ENCODE results near the gene ZC3H18. TPM values are rescaled to one million over a fixed set of nuclear protein-coding genes. Genes with fewer than 3 reads are reported as not detected.

The ZC3H18 gene
- 48.7 TPM for polyA plus RNA-seq (2013, experiment 1 of 2)
- polyA plus RNA-seq (2013, experiment 2 of 2) = 49.9 TPM

DNA sequence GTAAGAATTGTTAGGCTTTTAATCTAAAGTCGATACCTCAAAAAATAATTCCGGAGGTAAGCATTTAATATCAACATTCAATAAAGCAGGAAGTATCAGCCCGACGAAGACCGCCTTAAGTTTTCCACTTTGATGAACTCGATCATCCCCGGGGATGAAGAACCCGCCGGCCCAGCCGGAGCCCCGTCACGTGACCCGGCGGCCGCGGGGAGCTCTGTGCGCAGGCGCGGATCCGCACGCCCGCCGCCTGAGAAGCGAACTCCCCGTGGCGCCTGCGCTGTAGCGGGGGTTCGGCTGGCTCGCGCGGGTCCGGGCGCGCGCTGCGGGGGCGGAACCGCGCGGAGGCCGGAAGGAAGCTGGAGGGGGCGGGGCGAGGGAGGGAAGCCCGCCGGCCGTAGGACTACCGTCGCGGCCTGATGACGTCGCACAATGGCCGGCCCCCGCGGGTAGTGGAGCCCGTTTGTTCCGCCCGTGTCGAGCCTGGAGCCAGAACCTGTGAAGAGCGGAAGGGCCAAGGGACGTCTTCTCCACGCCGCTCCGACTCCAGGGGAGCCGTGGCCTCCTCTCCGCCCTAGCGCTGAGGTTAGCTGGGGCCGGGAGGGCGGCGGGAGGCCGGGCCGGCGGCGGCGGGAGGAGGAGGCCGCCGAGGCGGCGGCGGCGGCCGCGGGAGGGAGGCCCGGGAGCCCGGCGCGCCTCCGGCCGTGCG is at the start of gene ZC3H18:
Gene ZC3H18 (plus strand): TSS at position 419 of the 706 bp plus-strand sequence. CDS start 6,721 bp downstream, outside the sequence.
- peak within 1 kb of the TSS; percentile 96 for H2AFZ ChIP-seq (ENCODE audit: low read length)
- no peak within 1 kb of the TSS for H2AK5ac ChIP-seq (ENCODE audit: low read depth, low read length)
- H2BK5ac ChIP-seq (ENCODE audit: low read length) = peak within 1 kb of the TSS; percentile 88
- H3K4me2 ChIP-seq (ENCODE audit: insufficient read depth, low read length, poor library complexity, severe bottlenecking) = peak within 1 kb of the TSS; percentile 97
- H4K91ac ChIP-seq (ENCODE audit: low read depth, low read length, poor library complexity) = no peak within 1 kb of the TSS
- peak; percentile 98 for DNase-seq (ENCODE audit: low spot score)
- peak within 1 kb of the TSS; percentile 98 for H3K23ac ChIP-seq (ENCODE audit: low read depth, low read length, poor library complexity)
- H2BK15ac ChIP-seq (ENCODE audit: low read length) = no peak within 1 kb of the TSS
- H4K8ac ChIP-seq (ENCODE audit: low read depth, low read length) = peak within 1 kb of the TSS; percentile 89
- no peak within 1 kb of the TSS for H3K27ac ChIP-seq (replicated peaks; ENCODE audit: low read length)
- H3K4me3 ChIP-seq (ENCODE audit: low read length in 2 of 2) = peak within 1 kb of the TSS; percentile 94 to 98
- peaks cover 0 to 3% of the 10 kb centered on the region in 2 donors for H3K9me3 ChIP-seq (replicated peaks in 1 of 2; ENCODE audit: control insufficient read depth in 2 of 2, insufficient read depth in 1 of 2, low read depth in 1 of 2, low read length in 2 of 2)
- peak within 1 kb of the TSS; percentile 28 for H3K14ac ChIP-seq (ENCODE audit: low read length)
- H3K18ac ChIP-seq (ENCODE audit: low read length) = peak within 1 kb of the TSS; percentile 94
- no peak within 1 kb of the TSS for H3K4ac ChIP-seq (ENCODE audit: low read length)
- no peak within 1 kb of the TSS for H2BK12ac ChIP-seq (ENCODE audit: low read length)
- no peaks in the 10 kb centered on the region for H3K27me3 ChIP-seq (ENCODE audit: control insufficient read depth in 3 of 3, insufficient read depth in 3 of 3, low read depth in 1 of 3, low read length in 3 of 3)
- WGBS, 2 donors (ENCODE audit: extremely low coverage in 2 of 2, insufficient read length in 2 of 2, insufficient replicate concordance in 1 of 2) = no CpG with 5 or more reads among the region's 90 CpGs
- H3K79me1 ChIP-seq (ENCODE audit: low read depth, low read length) = peaks cover 14% of the 10 kb centered on the region
- H3K36me3 ChIP-seq (replicated peaks in 1 of 2; ENCODE audit: control insufficient read depth in 2 of 2, insufficient read depth in 2 of 2, low read length in 2 of 2) = peaks cover 9 to 33% of the 10 kb centered on the region in 2 donors
- H3K9ac ChIP-seq (ENCODE audit: low read depth, low read length, poor library complexity) = peak within 1 kb of the TSS; percentile 99
- H2BK120ac ChIP-seq (ENCODE audit: low read depth, low read length) = no peak within 1 kb of the TSS
- H3K4me1 ChIP-seq (ENCODE audit: control insufficient read depth in 2 of 2, insufficient read depth in 1 of 2, low read depth in 1 of 2, low read length in 2 of 2) = peaks cover 5 to 9% of the 10 kb centered on the region in 2 donors

DNA sequence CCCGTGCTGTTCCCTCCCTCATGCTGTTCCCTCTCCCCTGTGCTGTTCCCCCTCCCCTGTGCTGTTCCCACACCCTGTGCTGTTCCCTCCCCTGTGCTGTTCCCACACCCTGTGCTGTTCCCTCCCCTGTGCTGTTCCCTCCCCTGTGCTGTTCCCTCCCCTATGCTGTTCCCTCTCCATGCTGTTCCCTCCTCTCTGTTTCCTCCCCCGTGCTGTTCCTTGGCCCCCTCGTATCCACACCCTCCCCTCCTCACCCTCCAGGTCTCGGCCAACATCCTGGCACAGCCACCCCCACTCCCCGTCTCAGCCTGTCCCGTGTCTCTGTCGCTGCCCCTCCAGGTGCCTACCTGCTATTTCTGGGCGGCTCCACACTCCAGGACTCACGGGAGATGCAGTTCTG is 48.5 kb upstream of the ZC3H18 start:
- Histone ChIP-seq H2BK12ac (ENCODE audit: low read length) (no peak overlapping the region), H3K9me3 (replicated peaks in 1 of 2; ENCODE audit: control insufficient read depth in 2 of 2, insufficient read depth in 1 of 2, low read depth in 1 of 2, low read length in 2 of 2) (no peaks in the 10 kb centered on the region), H4K8ac (ENCODE audit: low read depth, low read length) (no peak overlapping the region), H4K91ac (ENCODE audit: low read depth, low read length, poor library complexity) (no peak overlapping the region), H2BK15ac (ENCODE audit: low read length) (no peak overlapping the region), H3K27me3 (ENCODE audit: control insufficient read depth in 3 of 3, insufficient read depth in 3 of 3, low read depth in 1 of 3, low read length in 3 of 3) (no peaks in the 10 kb centered on the region), H3K36me3 (replicated peaks in 1 of 2; ENCODE audit: control insufficient read depth in 2 of 2, insufficient read depth in 2 of 2, low read length in 2 of 2) (no peaks in the 10 kb centered on the region), H3K79me1 (ENCODE audit: low read depth, low read length) (peaks cover 2% of the 10 kb centered on the region), H3K14ac (ENCODE audit: low read length) (peak overlapping the region; percentile 17), H3K23ac (ENCODE audit: low read depth, low read length, poor library complexity) (peak overlapping the region; percentile 97), H2BK5ac (ENCODE audit: low read length) (no peak overlapping the region), H3K4me1 (ENCODE audit: control insufficient read depth in 2 of 2, insufficient read depth in 1 of 2, low read depth in 1 of 2, low read length in 2 of 2) (peaks cover 5 to 14% of the 10 kb centered on the region in 2 donors), H3K18ac (ENCODE audit: low read length) (peak overlapping the region; percentile 2), H3K4me2 (ENCODE audit: insufficient read depth, low read length, poor library complexity, severe bottlenecking) (peak overlapping the region; percentile 11), H2AK5ac (ENCODE audit: low read depth, low read length) (peak overlapping the region; percentile 89), H3K4me3 (ENCODE audit: low read length in 2 of 2) (peak overlapping the region in 1 of 2 donors; percentile 0), H3K4ac (ENCODE audit: low read length) (no peak overlapping the region), H3K9ac (ENCODE audit: low read depth, low read length, poor library complexity) (peak overlapping the region; percentile 53), H2AFZ (ENCODE audit: low read length) (no peak overlapping the region), H3K27ac (replicated peaks; ENCODE audit: low read length) (no peak overlapping the region), H2BK120ac (ENCODE audit: low read depth, low read length) (no peak overlapping the region)
- WGBS, 2 donors (ENCODE audit: extremely low coverage in 2 of 2, insufficient read length in 2 of 2, insufficient replicate concordance in 1 of 2) = no CpG with 5 or more reads among the region's 9 CpGs
- DNase-seq (ENCODE audit: low spot score) = no peak

DNA sequence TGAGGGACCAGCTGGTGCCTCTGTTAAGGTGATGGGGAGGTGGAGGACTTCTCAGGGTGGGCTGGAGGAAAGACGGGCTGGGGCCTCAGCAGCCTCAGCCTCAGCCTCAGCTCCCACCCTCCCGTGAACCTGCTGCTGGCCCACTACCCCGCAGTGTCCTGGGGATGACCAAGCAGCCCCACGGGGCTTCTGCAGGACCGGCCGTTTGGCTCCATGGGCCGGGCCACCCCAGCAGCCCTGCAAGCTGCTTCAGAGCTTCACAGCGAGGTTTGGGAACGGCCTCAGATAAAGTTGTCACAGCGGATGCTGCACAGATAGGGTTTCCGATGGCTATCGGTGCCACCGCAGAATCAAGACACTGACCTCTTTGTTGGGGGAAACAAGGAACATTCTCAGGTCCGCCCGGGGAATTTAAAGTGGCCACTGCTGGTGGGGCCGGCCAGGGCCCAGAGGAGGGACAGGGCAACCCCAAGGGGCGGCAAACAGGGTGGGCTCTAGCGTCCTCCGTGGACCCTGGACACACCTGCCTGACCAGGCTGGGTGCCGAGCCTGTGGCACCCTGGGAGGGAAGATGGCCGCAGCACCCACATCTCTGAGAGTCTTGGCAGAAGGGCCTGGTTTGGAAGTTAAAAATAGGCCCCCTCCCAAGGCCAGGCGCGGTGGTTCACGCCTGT is 47.8 kb upstream of the ZC3H18 start:
- H3K23ac ChIP-seq (ENCODE audit: low read depth, low read length, poor library complexity) = peak overlapping the region; percentile 97
- H2BK120ac ChIP-seq (ENCODE audit: low read depth, low read length) = no peak overlapping the region
- peaks cover 3 to 14% of the 10 kb centered on the region in 2 donors for H3K4me1 ChIP-seq (ENCODE audit: control insufficient read depth in 2 of 2, insufficient read depth in 1 of 2, low read depth in 1 of 2, low read length in 2 of 2)
- WGBS, 2 donors (ENCODE audit: extremely low coverage in 2 of 2, insufficient read length in 2 of 2, insufficient replicate concordance in 1 of 2) = no CpG with 5 or more reads among the region's 24 CpGs
- H2BK15ac ChIP-seq (ENCODE audit: low read length) = peak overlapping the region; percentile 38
- no peak for DNase-seq (ENCODE audit: low spot score)
- no peak overlapping the region for H3K14ac ChIP-seq (ENCODE audit: low read length)
- no peaks in the 10 kb centered on the region for H3K9me3 ChIP-seq (replicated peaks in 1 of 2; ENCODE audit: control insufficient read depth in 2 of 2, insufficient read depth in 1 of 2, low read depth in 1 of 2, low read length in 2 of 2)
- H3K9ac ChIP-seq (ENCODE audit: low read depth, low read length, poor library complexity) = peak overlapping the region; percentile 53
- H3K27me3 ChIP-seq (ENCODE audit: control insufficient read depth in 3 of 3, insufficient read depth in 3 of 3, low read depth in 1 of 3, low read length in 3 of 3) = no peaks in the 10 kb centered on the region
- peak overlapping the region; percentile 3 for H4K8ac ChIP-seq (ENCODE audit: low read depth, low read length)
- no peak overlapping the region for H2BK12ac ChIP-seq (ENCODE audit: low read length)
- no peaks in the 10 kb centered on the region for H3K36me3 ChIP-seq (replicated peaks in 1 of 2; ENCODE audit: control insufficient read depth in 2 of 2, insufficient read depth in 2 of 2, low read length in 2 of 2)
- no peak overlapping the region for H3K4ac ChIP-seq (ENCODE audit: low read length)
- no peak overlapping the region for H4K91ac ChIP-seq (ENCODE audit: low read depth, low read length, poor library complexity)
- H3K18ac ChIP-seq (ENCODE audit: low read length) = peak overlapping the region; percentile 28
- no peak overlapping the region for H3K27ac ChIP-seq (replicated peaks; ENCODE audit: low read length)
- no peak overlapping the region for H2BK5ac ChIP-seq (ENCODE audit: low read length)
- no peak overlapping the region for H3K4me3 ChIP-seq (ENCODE audit: low read length in 2 of 2)
- no peak overlapping the region for H2AK5ac ChIP-seq (ENCODE audit: low read depth, low read length)
- H3K4me2 ChIP-seq (ENCODE audit: insufficient read depth, low read length, poor library complexity, severe bottlenecking) = no peak overlapping the region
- peaks cover 3% of the 10 kb centered on the region for H3K79me1 ChIP-seq (ENCODE audit: low read depth, low read length)
- no peak overlapping the region for H2AFZ ChIP-seq (ENCODE audit: low read length)

Measured in neuronal stem cell (in vitro differentiated cells).